ENCODE results near the gene CD14.
"Not testable (repeated sequence)": the region's sequence is repeated elsewhere in the genome, so short reads cannot be mapped to it uniquely, and the experiment has no call there.

The CD14 gene

GRCh38 chr5:140664359-140665119 is 31.6 kb upstream of the CD14 start, which contains the start of gene WDR55:
Gene WDR55, plus strand, starts transcription at chr5:140664904. Its CDS starts 9 bp downstream, at chr5:140664913.
- Histone ChIP-seq H3K4me3 (peak within 1 kb of the TSS; percentile 80), H3K27ac (peak within 1 kb of the TSS; percentile 85), H3K36me3 (ENCODE audit: insufficient read depth, low read length) (peaks cover 51% of the 10 kb centered on the region), H3K9ac (ENCODE audit: insufficient read length) (peak within 1 kb of the TSS; percentile 86), H3K9me3 (ENCODE audit: low read depth, low read length) (no peaks in the 10 kb centered on the region)
- TF ChIP-seq POLR2AphosphoS5 (IDR thresholded peaks at IDR 0.05; ENCODE audit: borderline replicate concordance, low read depth, low read length) (peak; percentile 95), EZH2 (IDR thresholded peaks at IDR 0.05) (no peak), FOXP2 (optimal IDR thresholded peaks at IDR 0.05; ENCODE audit: control extremely low read depth, extremely low read length, insufficient read depth) (peak; percentile 68)
- peak; percentile 57 for DNase-seq (ENCODE audit: low read depth, low spot score)

GRCh38 chr5:140664030-140664358 is 31.0 kb upstream of the CD14 start:
- peak overlapping the region; percentile 80 for H3K4me3 ChIP-seq
- peaks cover 51% of the 10 kb centered on the region for H3K36me3 ChIP-seq (ENCODE audit: insufficient read depth, low read length)

DNA sequence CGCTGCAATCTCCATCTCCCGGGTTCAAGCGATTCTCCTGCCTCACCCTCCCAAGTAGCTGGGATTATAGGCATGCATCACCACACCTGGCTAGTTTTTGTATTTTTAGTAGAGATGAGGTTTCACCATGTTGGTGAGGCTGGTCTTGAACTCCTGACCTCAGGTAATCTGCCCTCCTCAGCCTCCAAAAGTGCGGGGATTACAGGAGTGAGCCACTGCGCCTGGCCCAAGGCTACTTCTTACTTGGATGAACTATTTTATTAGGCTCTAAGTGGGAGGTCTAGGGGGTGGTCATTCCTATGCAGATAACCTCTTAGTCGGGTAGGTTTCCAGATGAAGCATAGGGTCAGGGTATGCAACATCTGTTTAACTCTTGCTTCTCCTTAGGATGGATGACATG is 27.4 kb upstream of the CD14 start:
- not testable (repeated sequence) for H3K27ac ChIP-seq; H3K9me3 ChIP-seq (ENCODE audit: low read depth, low read length); H3K4me3 ChIP-seq; H3K9ac ChIP-seq (ENCODE audit: insufficient read length); DNase-seq (ENCODE audit: low read depth, low spot score)
- peaks cover 66% of the 10 kb centered on the region for H3K36me3 ChIP-seq (ENCODE audit: insufficient read depth, low read length)

More at GRCh38 chr5:140664030-140664358, 31.0 kb upstream of the CD14 start:
- DNase-seq (ENCODE audit: low read depth, low spot score): no peak
- no peaks in the 10 kb centered on the region for H3K9me3 ChIP-seq (ENCODE audit: low read depth, low read length)
- TF ChIP-seq POLR2AphosphoS5 (IDR thresholded peaks at IDR 0.05; ENCODE audit: borderline replicate concordance, low read depth, low read length) (no peak), EZH2 (IDR thresholded peaks at IDR 0.05) (no peak)
- H3K27ac ChIP-seq: peak overlapping the region; percentile 85
- H3K9ac ChIP-seq (ENCODE audit: insufficient read length): peak overlapping the region; percentile 86

DNA sequence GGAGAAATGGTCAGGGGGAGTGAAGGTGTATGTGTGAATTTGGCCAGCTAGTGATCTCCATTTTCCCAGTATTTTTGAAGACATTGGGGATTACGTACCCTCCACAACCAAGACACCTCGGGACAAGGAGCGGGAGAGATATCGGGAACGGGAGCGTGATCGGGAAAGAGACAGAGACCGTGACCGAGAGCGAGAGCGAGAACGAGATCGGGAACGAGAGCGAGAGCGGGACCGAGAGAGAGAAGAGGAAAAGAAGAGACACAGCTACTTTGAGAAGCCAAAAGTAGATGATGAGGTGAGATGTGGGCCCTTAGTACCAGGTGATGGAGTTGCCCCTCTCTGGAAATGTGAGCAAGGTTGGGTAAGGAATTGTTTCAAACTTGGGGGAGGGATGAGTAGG is 25.9 kb upstream of the CD14 start:
- H3K9ac ChIP-seq (ENCODE audit: insufficient read length): no peak overlapping the region
- H3K27ac ChIP-seq: no peak overlapping the region
- no peaks in the 10 kb centered on the region for H3K9me3 ChIP-seq (ENCODE audit: low read depth, low read length)
- peaks cover 81% of the 10 kb centered on the region for H3K36me3 ChIP-seq (ENCODE audit: insufficient read depth, low read length)
- TF ChIP-seq POLR2AphosphoS5 (IDR thresholded peaks at IDR 0.05; ENCODE audit: borderline replicate concordance, low read depth, low read length) (no peak), EZH2 (IDR thresholded peaks at IDR 0.05) (no peak), FOXP2 (optimal IDR thresholded peaks at IDR 0.05; ENCODE audit: control extremely low read depth, extremely low read length, insufficient read depth) (no peak)
- DNase-seq (ENCODE audit: low read depth, low spot score): no peak
- no peak overlapping the region for H3K4me3 ChIP-seq

GRCh38 chr5:140647042-140647419 is 14.1 kb upstream of the CD14 start:
- Histone ChIP-seq H3K9ac (ENCODE audit: insufficient read length) (peak overlapping the region; percentile 93), H3K4me3 (peak overlapping the region; percentile 85), H3K9me3 (ENCODE audit: low read depth, low read length) (no peaks in the 10 kb centered on the region), H3K27ac (no peak overlapping the region), H3K36me3 (ENCODE audit: insufficient read depth, low read length) (peaks cover 57% of the 10 kb centered on the region)
- TF ChIP-seq EZH2 (IDR thresholded peaks at IDR 0.05): no peak
- no peak for TF ChIP-seq POLR2AphosphoS5 (IDR thresholded peaks at IDR 0.05; ENCODE audit: borderline replicate concordance, low read depth, low read length)
- TF ChIP-seq FOXP2 (optimal IDR thresholded peaks at IDR 0.05; ENCODE audit: control extremely low read depth, extremely low read length, insufficient read depth): no peak
- DNase-seq (ENCODE audit: low read depth, low spot score): no peak

- Histone ChIP-seq H3K9ac (ENCODE audit: insufficient read length) (no peak overlapping the region), H3K36me3 (ENCODE audit: insufficient read depth, low read length) (peaks cover 30% of the 10 kb centered on the region), H3K27ac (no peak overlapping the region), H3K4me3 (no peak overlapping the region), H3K9me3 (ENCODE audit: low read depth, low read length) (no peaks in the 10 kb centered on the region)
- DNase-seq (ENCODE audit: low read depth, low spot score): no peak
- no peak for TF ChIP-seq POLR2AphosphoS5 (IDR thresholded peaks at IDR 0.05; ENCODE audit: borderline replicate concordance, low read depth, low read length)
- no peak for TF ChIP-seq FOXP2 (optimal IDR thresholded peaks at IDR 0.05; ENCODE audit: control extremely low read depth, extremely low read length, insufficient read depth)
- TF ChIP-seq EZH2 (IDR thresholded peaks at IDR 0.05): no peak
These were observed 9.7 kb upstream of the CD14 start for GRCh38 chr5:140642718-140643117.

- TF ChIP-seq POLR2AphosphoS5 (IDR thresholded peaks at IDR 0.05; ENCODE audit: borderline replicate concordance, low read depth, low read length): no peak
- TF ChIP-seq FOXP2 (optimal IDR thresholded peaks at IDR 0.05; ENCODE audit: control extremely low read depth, extremely low read length, insufficient read depth): no peak
- TF ChIP-seq EZH2 (IDR thresholded peaks at IDR 0.05): no peak
- Histone ChIP-seq H3K9ac (ENCODE audit: insufficient read length) (no peak overlapping the region), H3K4me3 (no peak overlapping the region), H3K36me3 (ENCODE audit: insufficient read depth, low read length) (peaks cover 30% of the 10 kb centered on the region), H3K9me3 (ENCODE audit: low read depth, low read length) (no peaks in the 10 kb centered on the region), H3K27ac (no peak overlapping the region)
- DNase-seq (ENCODE audit: low read depth, low spot score): no peak
These were observed 8.7 kb upstream of the CD14 start for GRCh38 chr5:140641716-140642115.

DNA sequence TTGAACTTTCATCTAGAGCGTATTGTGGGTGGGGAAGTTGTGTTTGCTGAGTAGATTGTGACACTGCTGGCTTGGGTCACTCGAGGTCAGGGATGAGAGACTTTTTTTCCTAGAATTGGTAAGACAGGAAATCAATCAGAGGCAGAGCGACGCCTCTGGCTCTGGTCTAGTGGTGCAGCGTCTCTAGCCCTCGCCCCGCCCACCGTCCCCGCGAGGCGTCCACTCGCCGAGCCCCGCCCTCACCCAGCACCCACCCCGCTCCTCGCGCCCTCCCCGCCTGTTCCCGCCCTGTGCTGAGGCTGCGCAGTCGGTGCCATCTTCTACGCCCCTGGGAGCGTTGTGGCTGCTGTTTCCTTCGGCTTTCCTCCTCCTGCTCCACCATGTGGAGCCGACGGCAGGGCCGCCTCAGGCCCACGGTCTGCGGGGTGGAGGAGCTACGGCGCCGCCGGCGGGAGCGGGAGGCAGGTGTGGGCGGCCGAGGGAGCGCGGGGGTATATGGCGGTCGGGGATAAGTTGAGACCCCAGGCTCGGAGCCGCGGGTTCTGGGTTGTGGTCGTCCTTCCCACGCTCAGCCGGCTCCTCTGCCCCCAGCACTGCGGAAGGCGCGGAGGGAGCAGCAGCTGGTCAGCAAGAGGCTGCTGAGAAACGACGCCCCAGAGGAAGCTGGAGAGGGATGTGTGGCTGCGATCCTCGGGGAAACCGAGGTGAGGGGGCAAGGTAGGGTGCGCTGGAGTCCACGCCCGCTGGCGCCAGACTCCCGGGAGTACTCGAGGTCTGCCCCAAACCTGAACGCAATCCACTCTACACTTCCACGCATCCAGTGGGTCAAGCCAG is 6.4 kb upstream of the CD14 start, which contains the start of gene TMCO6:
TMCO6 (plus strand) TSS at position 304 of the 834 bp plus-strand sequence; CDS start at position 381, 77 bp downstream.
- peak within 1 kb of the TSS; percentile 93 for H3K4me3 ChIP-seq
- peak within 1 kb of the TSS; percentile 84 for H3K27ac ChIP-seq
- H3K9me3 ChIP-seq (ENCODE audit: low read depth, low read length): no peaks in the 10 kb centered on the region
- peaks cover 16% of the 10 kb centered on the region for H3K36me3 ChIP-seq (ENCODE audit: insufficient read depth, low read length)
- TF ChIP-seq EZH2 (IDR thresholded peaks at IDR 0.05) (no peak), FOXP2 (optimal IDR thresholded peaks at IDR 0.05; ENCODE audit: control extremely low read depth, extremely low read length, insufficient read depth) (no peak), POLR2AphosphoS5 (IDR thresholded peaks at IDR 0.05; ENCODE audit: borderline replicate concordance, low read depth, low read length) (peak; percentile 98)
- peak; percentile 67 for DNase-seq (ENCODE audit: low read depth, low spot score)
- peak within 1 kb of the TSS; percentile 91 for H3K9ac ChIP-seq (ENCODE audit: insufficient read length)

DNA sequence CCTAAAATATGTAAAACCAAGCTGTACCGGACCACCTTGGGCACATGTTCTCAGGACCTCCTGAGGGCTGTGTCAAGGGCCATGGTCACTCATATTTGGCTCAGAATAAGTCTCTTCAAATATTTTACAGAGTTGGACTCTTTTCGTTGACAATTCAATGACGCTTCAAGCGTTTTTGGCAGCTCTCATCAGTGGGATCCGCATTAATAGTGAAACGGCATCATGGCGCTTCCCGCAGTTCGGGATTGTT is 5.8 kb upstream of the CD14 start:
- not testable (repeated sequence) for H3K9me3 ChIP-seq (ENCODE audit: low read depth, low read length); DNase-seq (ENCODE audit: low read depth, low spot score)
- Histone ChIP-seq H3K4me3 (peak overlapping the region; percentile 93), H3K9ac (ENCODE audit: insufficient read length) (peak overlapping the region; percentile 62), H3K27ac (peak overlapping the region; percentile 84), H3K36me3 (ENCODE audit: insufficient read depth, low read length) (peaks cover 11% of the 10 kb centered on the region)

Data from SK-N-MC (cell line).